Activated CD8-positive, alpha-beta memory T cell treated with anti-CD3 and anti-CD28 coated beads, Interleukin-2, amount 50 U/mL, for 1 hour (primary cell): ENCODE results near the gene APOBEC3G.
"Not testable (repeated sequence)": the region's sequence is repeated elsewhere in the genome, so short reads cannot be mapped to it uniquely, and the experiment has no call there.

Experiments
- DNase-seq: peaks from one replicate; pipeline ENCODE4 v3.0.0-alpha.2; 2020; ENCODE audit errors: extremely low read depth

APOBEC3G gene

DNA sequence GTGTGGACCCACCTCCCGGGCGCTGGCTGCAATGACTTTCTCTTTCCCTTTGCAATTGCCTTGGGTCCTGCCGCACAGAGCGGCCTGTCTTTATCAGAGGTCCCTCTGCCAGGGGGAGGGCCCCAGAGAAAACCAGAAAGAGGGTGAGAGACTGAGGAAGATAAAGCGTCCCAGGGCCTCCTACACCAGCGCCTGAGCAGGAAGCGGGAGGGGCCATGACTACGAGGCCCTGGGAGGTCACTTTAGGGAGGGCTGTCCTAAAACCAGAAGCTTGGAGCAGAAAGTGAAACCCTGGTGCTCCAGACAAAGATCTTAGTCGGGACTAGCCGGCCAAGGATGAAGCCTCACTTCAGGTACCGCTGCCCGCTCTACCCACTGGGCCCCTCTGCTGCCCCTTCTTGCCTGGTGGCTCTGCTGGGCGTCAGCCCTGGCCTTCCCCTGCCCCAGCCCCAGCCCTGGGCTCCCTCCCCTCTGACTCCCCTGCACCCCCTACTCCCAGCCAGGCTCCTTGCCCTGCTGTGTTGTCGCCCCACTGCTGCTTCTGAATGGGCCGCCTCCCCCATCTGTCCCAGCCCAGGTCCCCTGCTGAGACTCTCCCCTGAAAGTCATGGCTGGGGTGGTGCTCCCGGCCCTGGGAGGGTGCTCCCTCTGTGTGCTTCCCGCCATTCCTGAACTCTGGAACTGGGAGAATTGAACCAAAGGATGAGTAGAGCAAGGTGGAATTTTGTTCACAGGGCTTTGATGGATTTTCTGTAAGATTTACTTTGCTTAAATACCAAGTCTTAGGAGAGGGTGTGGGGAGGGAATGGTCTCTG is at the start of gene APOBEC3G:
APOBEC3G (plus strand) TSS at position 250 of the 815 bp plus-strand sequence; CDS start at position 337, 87 bp downstream.
- not testable (repeated sequence) for DNase-seq

DNA sequence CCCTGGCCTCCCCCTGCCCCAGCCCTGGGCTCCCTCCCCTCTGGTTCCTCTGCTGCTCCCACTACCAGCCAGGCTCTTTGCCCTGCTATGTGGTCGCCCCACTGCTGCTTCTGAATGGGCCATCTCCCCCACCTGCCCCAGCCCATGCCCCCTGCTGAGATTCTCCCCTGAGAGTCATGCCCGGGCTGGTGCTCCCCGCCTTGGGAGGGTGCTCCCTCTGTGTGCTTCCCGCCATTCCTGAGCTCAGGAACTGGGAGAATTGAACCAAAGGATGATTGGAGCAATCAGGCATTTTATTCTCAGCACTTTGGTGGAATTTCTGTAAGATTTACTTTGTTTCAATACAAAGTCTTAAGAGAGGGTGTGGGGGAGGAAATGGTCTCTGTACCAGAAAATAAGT is 49.4 kb upstream of the APOBEC3G start:
- no peak for DNase-seq

DNA sequence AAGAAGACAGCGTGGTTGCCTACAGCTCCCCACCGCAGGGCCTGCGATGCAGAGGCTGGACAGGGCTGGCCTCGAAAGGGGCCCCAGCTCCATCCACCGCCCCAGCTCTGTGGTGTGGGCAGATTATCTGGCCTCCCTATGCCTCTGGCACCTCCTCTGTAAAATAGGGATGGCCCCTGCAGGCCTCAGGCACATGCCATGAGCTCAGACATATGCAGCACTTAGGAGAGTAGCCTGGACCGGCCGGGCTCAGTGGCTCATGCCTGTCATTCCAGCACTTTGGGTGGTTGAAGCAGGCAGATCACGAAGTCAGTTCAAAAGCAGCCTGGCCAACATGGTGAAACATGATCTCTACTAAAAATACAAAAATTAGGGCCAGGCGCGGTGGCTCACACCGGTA is 48.8 kb upstream of the APOBEC3G start:
- no peak for DNase-seq

DNA sequence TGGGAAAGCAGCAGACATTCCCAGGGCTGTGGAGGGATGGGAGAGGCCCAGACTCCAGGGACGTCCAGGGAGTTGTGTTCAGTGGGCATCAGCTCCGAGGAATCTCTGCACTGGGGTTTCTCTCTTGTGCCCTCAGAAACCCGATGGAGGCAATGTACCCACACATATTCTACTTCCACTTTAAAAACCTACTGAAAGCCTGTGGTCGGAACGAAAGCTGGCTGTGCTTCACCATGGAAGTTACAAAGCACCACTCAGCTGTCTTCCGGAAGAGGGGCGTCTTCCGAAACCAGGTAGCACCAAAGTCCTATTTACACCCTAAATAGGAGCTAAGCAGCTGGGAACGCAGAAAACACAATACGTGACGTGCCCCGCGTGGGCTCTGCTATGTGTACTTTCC is 47.8 kb upstream of the APOBEC3G start:
- no peak for DNase-seq

DNA sequence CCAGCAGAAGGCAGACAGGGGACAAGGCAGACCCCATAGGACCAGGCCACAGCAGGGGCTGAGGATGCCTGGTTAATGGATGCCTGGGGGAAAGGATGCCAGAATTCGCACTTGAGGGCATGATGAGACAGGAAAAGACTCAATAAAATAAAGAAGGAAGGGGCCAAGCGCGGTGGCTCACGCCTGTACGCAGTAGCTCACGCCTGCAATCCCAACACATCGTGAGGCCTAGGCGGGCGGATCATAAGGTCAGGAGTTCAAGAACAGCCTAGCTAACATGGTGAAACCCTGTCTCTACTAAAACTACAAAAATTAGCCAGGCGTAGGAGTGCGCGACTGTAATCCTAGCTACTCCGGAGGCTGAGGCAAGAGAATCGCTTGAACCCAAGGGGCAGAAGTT is 46.4 kb upstream of the APOBEC3G start:
- DNase-seq, result no peak

DNA sequence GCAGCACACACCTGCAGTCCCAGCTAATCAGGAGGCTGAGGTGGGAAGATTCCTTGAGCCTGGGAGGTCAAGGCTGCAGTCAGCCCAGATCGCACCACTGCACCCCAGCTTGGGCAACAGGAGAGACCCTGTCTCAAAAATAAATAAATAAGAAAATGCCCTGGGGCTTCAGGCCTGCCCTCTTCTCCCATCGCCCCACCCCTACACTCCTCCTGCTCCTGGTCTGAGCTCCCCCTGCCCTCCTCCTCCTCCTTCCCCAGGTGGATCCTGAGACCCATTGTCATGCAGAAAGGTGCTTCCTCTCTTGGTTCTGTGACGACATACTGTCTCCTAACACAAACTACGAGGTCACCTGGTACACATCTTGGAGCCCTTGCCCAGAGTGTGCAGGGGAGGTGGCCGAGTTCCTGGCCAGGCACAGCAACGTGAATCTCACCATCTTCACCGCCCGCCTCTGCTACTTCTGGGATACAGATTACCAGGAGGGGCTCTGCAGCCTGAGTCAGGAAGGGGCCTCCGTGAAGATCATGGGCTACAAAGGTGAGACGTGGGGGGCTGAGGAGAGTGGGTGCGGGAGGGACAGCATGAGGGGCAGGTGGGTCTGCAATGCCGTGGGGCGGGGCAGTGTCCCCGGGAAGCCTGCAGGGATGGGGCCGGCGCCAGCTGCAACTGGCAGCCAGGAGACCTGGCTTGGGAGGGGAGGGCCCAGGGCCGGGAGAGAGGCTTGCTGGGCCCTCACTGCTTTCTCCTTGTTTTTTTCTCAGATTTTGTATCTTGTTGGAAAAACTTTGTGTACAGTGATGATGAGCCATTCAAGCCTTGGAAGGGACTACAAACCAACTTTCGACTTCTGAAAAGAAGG is 45.4 kb upstream of the APOBEC3G start:
- DNase-seq, result not testable (repeated sequence)

DNA sequence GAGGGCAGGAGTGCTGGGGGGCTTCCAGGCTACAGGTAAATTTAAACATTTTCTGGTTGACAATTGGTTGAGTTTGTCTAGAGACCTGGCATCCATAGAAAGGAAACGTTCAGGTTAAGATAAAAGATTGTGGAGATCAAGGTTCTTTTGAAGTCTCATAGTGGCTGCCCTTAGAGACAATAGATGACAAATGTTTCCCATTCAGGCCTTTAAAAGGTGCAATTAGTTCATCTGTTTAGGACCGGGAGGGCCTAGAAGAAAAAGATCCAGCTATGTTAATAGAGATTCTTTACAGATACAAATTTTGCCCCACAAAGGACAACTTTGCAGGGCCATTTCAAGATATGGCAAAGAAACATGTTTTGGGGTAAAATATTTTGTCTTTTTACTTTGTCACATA is 40.0 kb upstream of the APOBEC3G start:
- DNase-seq, result not testable (repeated sequence)

DNA sequence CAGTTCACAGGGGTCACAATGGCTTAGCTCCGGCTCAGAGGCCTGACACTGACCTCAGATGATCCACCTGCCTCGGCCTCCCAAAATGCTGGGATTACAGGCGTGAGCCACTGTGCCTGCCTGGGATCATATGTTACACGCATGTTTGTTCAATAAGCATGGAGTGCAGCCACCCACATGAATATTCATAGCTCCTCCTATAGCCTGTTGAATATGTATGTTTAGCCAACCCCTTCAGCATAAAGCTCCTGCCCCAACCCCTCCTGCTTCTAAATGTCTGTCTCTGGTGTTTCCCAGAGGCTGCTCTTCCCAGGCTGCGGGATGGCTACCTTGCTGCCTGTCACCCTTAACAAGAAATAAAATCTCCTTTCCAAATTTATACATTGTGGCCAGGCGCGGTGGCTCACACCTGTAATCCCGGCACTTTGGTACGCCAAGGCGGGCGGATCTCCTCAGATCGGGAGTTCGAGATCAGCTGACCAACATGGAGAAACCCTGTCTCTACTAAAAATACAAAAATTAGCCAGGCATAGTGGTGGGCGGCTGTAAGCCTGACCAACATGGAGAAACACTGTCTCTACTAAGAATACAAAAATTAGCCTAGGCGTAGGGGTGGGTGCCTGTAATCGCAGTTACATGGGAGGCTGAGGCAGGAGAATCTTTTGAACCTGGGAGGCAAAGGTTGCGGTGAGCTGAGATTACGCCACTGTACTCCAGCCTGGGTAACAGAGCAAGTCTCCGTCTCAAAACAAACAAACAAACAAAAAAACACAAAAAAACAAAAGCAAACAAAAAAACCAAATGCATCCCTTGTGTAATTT is 37.6 kb upstream of the APOBEC3G start:
- no peak for DNase-seq

DNA sequence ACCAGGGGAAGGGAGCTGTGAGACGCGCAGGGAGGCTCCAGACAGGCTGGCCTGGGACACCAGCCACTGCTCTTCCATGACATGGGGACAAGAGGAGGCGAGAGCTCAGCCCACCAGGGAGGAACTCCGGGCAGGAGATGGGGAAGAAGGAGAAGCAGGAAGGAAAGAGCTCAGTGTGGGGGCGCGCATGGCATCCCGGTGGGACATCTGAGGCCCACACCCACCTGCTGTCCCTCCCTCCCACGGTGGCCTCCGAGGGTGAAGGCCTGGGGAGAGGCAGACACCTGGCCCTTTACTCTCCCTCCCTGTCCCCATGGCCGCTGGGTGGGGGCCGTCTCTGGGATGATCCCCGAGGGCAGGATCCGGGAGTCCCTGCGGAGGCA is 36.9 kb upstream of the APOBEC3G start:
- not testable (repeated sequence) for DNase-seq

DNA sequence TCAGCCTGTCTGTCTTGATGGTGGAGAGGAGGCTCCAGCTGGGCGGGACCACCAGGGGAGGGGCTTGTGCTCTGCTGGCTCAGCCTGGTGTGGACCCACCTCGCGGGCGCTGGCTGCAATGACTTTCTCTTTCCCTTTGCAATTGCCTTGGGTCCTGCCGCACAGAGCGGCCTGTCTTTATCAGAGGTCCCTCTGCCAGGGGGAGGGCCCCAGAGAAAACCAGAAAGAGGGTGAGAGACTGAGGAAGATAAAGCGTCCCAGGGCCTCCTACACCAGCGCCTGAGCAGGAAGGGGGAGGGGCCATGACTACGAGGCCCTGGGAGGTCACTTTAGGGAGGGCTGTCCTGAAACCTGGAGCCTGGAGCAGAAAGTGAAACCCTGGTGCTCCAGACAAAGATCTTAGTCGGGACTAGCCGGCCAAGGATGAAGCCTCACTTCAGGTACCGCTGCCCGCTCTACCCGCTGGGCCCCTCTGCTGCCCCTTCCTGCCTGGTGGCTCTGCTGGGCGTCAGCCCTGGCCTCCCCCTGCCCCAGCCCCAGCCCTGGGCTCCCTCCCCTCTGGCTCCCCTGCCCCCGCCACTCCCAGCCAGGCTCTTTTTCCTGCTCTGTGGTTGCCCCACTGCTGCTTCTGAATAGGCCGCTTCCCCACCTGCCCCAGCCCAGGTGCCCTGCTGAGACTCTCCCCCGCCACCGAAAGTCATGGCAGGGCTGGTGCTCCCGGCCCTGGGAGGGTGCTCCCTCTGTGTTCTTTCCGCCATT is 36.4 kb upstream of the APOBEC3G start, which contains the start of gene APOBEC3F:
APOBEC3F (plus strand) TSS at position 327 of the 759 bp plus-strand sequence; CDS start at position 424, 97 bp downstream.
- DNase-seq, result peak; percentile 42

DNA sequence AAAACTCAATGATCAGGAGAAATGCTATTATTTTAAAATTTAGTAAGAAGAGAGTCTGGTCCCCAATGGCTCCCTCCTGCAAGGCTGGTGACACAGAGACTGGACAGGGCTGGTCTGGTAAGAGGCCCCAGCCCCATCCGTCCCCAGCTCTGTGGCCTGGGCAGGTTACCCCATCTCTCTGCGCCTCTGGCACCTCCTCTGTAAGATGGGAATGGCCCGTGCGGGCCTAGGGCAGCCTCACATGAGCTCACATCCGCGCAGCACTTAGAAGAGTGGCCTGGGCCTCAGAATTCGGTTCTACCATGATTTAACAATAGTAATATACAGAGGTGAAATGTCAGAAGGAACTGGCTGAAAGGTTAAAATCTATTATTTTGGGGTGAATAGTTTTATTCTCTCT is 35.2 kb upstream of the APOBEC3G start:
- DNase-seq, result no peak

DNA sequence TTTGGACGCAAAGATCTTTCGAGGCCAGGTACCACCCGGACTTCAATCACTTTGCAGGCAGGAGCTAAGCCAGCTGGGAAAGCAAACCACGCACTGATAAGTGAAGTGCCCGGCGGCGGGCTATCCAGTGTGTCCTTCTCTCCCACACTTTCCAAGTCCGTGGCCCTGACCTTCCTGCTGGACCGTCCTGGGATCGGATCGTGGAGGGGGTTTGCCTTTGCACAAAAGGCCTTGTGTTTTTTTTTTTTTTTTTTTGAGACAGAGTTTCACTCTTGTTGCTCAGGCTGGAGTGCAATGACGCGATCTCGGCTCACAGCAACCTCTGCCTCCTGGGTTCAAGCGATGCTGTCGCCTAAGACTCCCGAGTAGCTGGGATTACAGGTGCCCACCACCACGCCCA is 34.0 kb upstream of the APOBEC3G start:
- DNase-seq, result not testable (repeated sequence)

DNA sequence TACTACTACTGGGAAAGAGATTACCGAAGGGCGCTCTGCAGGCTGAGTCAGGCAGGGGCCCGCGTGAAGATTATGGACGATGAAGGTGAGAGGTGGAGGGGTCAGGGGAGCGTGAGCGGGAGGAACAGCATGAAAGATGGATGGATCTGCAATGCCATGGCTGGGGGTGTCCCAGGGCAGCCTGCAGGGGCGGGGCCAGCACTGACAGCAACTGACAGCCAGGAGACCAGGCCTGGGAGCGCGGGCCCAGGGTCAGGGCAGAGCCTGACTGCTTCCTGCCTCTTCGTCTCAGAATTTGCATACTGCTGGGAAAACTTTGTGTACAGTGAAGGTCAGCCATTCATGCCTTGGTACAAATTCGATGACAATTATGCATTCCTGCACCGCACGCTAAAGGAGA is 31.9 kb upstream of the APOBEC3G start:
- DNase-seq, result not testable (repeated sequence)

DNA sequence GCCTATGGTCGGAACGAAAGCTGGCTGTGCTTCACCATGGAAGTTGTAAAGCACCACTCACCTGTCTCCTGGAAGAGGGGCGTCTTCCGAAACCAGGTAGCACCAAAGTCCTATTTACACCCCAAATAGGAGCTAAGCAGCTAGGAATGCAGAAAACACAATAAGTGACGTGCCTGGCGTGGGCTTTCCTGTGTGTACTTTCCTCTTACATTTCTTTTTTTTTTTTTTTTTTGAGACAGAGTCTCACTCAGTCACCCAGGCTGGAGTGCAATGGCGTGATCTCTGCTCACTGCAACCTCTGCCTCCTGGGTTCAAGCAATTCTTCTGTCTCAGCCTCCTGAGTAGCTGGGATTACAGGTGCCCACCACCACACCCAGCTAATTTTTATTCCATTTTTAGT is 27.6 kb upstream of the APOBEC3G start:
- DNase-seq, result not testable (repeated sequence)

DNA sequence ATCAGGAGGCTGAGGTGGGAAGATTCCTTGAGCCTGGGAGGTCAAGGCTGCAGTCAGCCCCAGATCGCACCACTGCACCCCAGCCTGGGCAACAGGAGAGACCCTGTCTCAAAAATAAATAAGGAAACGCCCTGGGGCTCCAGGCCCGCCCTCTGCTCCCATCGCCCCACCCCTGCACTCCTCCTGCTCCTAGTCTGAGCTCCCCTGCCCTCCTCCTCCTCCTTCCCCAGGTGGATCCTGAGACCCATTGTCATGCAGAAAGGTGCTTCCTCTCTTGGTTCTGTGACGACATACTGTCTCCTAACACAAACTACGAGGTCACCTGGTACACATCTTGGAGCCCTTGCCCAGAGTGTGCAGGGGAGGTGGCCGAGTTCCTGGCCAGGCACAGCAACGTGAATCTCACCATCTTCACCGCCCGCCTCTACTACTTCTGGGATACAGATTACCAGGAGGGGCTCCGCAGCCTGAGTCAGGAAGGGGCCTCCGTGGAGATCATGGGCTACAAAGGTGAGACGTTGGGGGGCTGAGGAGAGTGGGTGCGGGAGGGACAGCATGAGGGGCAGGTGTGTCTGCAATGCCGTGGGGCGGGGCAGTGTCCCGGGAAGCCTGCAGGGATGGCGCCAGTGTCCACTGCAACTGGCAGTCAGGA is 25.1 kb upstream of the APOBEC3G start:
- not testable (repeated sequence) for DNase-seq

DNA sequence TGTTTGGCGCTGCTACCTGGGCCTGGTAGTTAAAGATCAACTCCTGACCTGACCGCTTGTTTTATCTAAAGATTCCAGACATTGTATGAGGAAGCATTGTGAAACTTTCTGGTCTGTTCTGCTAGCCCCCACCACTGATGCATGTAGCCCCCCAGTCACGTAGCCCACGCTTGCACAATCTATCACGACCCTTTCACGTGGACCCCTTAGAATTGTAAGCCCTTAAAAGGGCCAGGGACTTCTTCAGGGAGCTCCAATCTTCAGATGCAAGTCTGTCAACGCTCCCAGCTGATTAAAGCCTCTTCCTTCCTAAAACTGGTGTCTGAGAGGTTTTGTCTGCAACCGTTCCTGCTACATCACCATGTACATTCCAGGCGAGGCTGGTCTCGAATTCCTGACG is 21.4 kb upstream of the APOBEC3G start:
- DNase-seq, result no peak

DNA sequence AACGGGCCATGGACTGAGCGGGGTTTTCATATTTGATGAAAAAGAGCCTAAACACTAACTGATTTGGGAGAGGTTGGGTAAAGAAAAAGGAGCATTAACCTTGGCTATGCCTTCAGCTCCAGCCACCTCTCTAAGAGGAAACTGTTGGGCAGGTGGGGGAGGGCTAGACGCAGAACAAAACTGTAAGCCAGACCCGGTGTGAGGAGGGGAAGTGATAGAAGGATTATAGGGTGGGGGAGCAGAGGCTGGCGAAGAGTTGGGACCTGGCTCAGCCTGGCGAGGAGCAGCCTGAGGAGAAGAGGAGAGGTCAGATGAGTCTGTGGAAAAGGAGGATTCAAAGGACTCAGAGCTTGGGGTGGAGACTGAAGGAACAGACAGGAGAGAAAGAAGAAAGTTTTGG is 15.8 kb upstream of the APOBEC3G start:
- DNase-seq, result not testable (repeated sequence)

DNA sequence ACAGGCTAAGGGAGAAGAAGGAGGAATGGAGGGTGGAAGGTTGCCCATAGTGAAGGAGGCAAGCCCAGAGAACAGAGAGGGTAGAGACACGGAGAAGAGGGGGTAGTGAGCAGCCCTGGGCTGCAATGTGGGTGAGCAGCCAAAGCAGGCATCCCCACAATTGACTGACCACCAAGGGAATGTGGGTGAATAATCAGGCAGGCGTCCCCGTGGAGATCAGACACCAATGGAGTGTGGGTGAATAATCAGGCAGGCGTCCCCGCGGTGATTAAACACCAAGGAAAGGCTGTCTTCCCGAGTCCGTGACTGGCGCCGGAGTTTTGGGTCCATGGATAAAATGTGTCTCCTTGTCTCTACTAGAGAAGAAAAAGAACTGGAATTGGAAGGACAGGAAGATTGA is 15.1 kb upstream of the APOBEC3G start:
- DNase-seq, result not testable (repeated sequence)

DNA sequence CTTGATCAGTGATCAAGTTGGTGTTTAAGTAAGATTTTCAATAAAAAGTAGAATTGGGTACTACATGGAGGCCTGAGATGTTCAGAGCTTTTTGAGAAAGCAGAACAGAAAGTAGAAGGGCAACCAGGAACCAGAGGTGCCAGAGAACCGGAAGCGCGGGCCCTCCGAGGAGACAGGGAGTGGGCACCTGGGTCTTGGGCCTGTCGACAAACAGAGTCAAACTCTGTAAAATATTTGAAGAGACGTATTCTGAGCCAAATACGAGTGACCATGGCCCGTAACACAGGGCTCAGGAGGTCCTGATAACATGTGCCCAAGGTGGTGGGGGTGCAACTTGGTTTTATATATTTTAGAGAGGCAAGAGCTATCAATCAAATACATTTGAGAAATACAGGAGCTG is 13.2 kb upstream of the APOBEC3G start:
- DNase-seq, result not testable (repeated sequence)
